GM10266 (cell line): Measurements from ENCODE around the gene PMIS2.

Source experiments
- DNase-seq: peaks from one replicate; pipeline ENCODE4 v3.0.0; 2012; ENCODE audit errors: extremely low spot score
- TF ChIP-seq, protein P1 (sequence below): IDR thresholded peaks from 2 replicates; pipeline ENCODE4 v1.5.1; 2012; ENCODE audit warnings: mild to moderate bottlenecking, low read depth; ENCODE audit not compliant: control insufficient read depth, insufficient read depth; ENCODE audit errors: missing control alignments

The PMIS2 gene

DNA sequence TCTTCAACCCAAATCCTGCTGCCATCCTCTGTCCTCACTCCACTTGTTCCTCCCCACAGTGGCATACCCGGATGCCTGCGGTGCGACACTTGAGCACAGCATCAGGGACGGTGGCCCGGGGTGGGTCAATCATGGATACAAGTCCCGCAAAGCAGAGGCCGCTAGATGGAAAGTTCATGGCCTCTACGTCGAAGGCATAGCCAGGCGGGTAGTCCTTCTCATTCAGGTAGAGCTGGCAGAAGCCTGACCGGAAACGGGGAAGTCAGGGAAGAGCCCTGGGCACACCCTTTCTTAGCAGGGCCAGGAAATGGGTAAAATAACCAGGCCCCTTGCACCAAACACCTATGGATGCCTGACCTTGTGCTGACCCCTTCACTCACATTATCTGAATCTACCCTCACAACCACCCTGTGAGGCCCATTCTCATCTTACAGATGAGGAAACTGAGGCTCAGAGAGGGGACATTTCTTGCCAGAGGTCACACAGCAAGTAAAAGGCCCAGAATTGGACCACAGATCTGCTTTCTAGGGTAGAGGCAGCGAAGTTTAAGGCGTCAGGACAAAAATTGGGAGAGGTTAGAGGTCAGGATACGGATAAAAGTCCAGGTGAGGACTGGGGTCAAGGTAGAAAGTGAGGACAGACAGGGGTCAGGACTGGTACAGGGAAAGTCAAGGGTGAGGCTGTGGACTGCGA, 29.0 kb upstream of the PMIS2 start:
- TF ChIP-seq, protein P1, sequence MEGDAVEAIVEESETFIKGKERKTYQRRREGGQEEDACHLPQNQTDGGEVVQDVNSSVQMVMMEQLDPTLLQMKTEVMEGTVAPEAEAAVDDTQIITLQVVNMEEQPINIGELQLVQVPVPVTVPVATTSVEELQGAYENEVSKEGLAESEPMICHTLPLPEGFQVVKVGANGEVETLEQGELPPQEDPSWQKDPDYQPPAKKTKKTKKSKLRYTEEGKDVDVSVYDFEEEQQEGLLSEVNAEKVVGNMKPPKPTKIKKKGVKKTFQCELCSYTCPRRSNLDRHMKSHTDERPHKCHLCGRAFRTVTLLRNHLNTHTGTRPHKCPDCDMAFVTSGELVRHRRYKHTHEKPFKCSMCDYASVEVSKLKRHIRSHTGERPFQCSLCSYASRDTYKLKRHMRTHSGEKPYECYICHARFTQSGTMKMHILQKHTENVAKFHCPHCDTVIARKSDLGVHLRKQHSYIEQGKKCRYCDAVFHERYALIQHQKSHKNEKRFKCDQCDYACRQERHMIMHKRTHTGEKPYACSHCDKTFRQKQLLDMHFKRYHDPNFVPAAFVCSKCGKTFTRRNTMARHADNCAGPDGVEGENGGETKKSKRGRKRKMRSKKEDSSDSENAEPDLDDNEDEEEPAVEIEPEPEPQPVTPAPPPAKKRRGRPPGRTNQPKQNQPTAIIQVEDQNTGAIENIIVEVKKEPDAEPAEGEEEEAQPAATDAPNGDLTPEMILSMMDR, result no peak
- no peak for DNase-seq

DNA sequence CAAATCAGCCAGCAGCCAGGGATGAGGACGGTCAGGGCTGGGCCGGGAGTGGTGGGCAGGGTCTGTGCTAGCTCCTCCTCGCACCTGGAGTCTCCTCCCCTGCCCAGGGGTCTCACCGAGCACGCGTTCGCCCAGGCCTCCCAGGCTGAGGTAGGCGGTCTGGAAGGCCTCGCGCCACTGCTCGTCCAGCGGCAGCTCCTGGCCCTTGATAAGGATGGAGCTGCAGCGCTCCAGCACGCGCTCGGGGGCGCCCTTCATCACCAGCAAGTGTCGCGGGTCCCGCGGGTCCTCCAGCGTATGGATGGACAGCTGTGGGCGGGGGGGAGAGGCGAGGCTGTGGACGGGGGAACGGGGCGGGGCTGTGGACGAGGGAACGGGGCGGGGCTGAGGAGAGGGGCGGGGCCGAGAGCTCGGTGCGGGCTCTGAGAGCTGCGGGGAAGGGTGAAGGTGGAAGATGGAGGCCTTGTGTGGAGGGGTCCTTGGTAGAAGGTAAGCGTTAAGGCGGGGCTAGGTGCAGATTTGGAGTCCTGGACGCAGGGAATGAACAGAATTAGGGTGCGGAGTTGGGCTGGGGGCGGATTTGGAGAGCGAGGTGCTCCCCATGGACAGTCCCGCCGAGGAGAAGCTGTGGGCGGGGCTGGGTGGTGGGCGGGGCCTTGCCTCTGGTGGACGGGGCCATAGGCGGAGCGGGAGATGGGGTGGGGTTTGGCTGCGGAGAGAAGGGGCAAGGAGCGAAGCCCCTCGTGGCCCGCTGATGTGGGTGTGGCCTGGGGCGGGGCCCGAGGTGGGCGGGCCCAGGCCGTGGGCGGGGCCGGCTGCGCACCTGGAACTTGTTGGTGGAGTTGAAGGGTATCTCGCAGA, 28.2 kb upstream of the PMIS2 start:
- peak; percentile 77 for DNase-seq

DNA sequence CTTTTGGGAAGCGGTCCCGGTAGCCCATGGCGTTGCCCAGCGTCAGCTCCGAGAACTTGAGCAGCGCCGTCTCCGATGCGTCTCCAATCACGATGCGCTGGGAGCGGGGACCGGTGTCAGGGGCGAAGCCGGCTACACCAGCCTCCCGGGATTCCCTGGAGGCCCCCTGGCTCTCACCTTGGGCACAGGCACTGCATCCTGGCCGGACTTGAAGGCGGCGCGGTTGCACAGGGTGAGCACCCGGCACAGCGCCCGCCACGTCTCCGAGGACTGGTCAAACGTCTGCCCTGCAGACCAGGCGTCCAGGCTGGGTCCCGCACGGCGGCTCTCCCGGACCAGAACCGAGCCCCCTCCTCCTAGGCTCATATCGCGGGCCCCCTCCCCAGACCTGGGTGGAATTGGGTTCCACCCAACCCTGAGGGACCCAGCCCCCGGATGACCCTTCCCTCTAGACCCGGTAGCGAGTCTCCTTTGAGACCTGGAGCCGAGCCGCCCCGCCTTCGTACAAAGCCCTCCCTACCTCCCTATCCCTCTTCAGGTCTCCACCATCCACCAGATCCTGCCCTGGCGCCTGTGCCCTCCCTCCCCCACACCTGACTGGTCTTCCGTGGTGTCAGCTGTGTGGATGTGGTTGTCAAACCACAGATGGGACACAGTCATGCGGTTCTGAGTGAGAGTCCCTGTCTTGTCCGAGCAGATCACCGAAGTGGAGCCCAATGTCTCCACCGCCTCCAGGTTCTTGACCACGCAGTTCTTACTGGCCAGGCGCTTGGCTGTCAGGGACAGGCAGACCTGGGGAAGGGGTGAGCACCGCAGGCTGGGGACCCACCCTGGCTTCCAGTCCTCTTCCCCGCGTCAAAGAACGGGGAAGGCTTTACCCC, 27.3 kb upstream of the PMIS2 start:
- no peak for DNase-seq
- TF ChIP-seq, protein P1, result no peak

More for the DNA sequence above, 28.2 kb upstream of the PMIS2 start:
- TF ChIP-seq, protein P1, result no peak

DNA sequence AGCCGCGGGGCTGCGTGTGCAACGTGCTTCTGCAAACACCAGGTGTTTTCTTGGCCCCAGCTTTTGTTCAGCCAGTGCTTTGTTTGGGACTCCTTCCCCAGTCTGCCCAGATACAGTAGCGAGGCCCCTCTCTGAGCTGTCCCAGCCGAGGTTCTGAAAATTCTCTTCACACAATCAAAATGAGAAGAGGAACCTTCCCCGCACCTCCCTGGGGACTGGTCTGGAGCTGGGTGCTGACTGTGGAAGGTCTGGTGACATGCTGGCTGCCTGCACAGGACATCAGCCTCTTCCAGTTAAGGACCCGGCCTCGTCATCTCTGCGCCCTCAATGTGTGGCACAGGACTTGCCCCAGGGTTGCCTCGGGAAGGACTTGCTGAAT, 26.7 kb upstream of the PMIS2 start:
- peak; percentile 74 for DNase-seq
- TF ChIP-seq, protein P1, result no peak

DNA sequence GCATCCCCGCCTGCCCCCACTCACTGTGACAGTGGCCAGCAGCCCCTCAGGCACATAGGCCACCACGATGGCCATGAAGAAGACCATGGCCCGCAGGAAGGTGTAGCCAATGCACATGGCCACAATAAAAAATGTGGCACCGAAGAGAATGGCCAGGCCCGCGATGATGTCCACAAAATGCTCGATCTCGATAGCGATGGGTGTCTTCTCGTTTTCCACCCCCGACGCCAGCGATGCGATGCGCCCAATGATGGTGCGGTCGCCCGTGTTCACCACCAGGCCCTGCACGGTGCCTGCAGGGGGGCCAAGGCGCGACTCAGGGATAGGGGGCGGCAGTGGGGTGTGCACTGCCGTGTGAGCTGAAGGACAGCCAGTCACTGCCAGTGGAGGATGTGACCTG, 26.2 kb upstream of the PMIS2 start:
- TF ChIP-seq, protein P1, result no peak

DNA sequence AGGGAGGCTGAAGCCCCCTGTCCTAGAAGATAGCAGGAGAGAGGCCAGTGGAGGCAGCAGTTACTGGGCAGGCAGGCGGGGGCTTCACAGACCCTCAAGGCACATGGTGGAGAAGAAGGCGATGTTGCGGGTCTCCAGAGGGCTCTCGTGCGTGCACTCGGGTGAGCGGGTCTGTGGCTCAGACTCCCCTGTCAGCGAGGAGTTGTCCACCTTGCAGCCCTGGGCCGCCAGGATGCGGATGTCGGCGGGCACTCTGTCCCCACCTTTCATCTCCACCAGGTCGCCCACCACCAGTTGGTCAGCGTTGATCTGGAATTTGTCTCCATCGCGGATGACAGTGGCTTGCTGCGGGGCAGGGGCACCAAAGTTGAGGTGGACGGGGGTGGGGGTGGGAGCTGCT, 25.7 kb upstream of the PMIS2 start:
- TF ChIP-seq, protein P1, result no peak
- DNase-seq, result no peak

More for the DNA sequence above, 26.2 kb upstream of the PMIS2 start:
- no peak for DNase-seq

DNA sequence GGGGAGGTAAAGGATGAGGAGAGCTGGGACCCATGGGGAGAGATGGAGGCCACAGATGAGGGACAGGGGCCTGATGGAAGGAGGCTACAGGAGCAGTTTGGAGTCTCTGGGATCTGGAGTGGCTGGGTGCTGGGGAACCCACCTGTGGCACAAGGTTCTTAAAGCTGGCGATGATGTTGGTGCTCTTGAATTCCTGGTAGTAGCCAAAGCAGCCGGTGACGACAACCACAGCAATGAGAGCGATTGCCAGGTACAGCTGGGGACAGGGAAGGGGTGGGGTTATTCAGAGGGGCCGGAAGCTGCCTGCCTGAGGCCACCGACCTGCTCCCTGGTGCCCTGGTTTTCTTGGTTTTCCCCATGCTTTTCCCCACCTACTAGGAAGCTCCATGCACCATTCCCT, 25.3 kb upstream of the PMIS2 start:
- TF ChIP-seq, protein P1, result no peak
- no peak for DNase-seq
